ENCODE measurements around the gene ABCC6. TPM values are rescaled to one million over a fixed set of nuclear protein-coding genes. Genes with fewer than 3 reads are reported as not detected.
"Not testable (repeated sequence)": the region's sequence is repeated elsewhere in the genome, so short reads cannot be mapped to it uniquely, and the experiment has no call there.

ABCC6 gene
- total RNA-seq, 1 experiment from 2014 or later = 0.52 TPM

GRCh38 chr16:16112450-16113053 lies 110.7 kb downstream of the ABCC6 start:
- DNase-seq (ENCODE audit: low read depth) = no peak

GRCh38 chr16:16111639-16112038 lies 111.7 kb downstream of the ABCC6 start:
- no peak for DNase-seq (ENCODE audit: low read depth)

GRCh38 chr16:16110111-16110490 lies 113.2 kb downstream of the ABCC6 start:
- no peak for DNase-seq (ENCODE audit: low read depth)

- DNase-seq (ENCODE audit: low read depth) = no peak
Observed at GRCh38 chr16:16109453-16110110, 113.7 kb downstream of the ABCC6 start.

GRCh38 chr16:16108759-16109158 lies 114.5 kb downstream of the ABCC6 start:
- DNase-seq (ENCODE audit: low read depth) = no peak

GRCh38 chr16:16107839-16108238 lies 115.5 kb downstream of the ABCC6 start:
- no peak for DNase-seq (ENCODE audit: low read depth)

GRCh38 chr16:16106466-16106865 lies 116.8 kb downstream of the ABCC6 start:
- DNase-seq (ENCODE audit: low read depth) = no peak

- no peak for DNase-seq (ENCODE audit: low read depth)
Observed at GRCh38 chr16:16105646-16106045, 117.6 kb downstream of the ABCC6 start.

- DNase-seq (ENCODE audit: low read depth) = not testable (repeated sequence)
Observed at GRCh38 chr16:16104804-16105141, 118.5 kb downstream of the ABCC6 start.

- DNase-seq (ENCODE audit: low read depth) = not testable (repeated sequence)
Observed at GRCh38 chr16:16104132-16104803, 119.0 kb downstream of the ABCC6 start.

- DNase-seq (ENCODE audit: low read depth) = no peak
Observed at GRCh38 chr16:16102738-16103137, 120.6 kb downstream of the ABCC6 start.

GRCh38 chr16:16101585-16101984 lies 121.7 kb downstream of the ABCC6 start:
- no peak for DNase-seq (ENCODE audit: low read depth)

- DNase-seq (ENCODE audit: low read depth) = no peak
Observed at GRCh38 chr16:16100631-16101030, 122.7 kb downstream of the ABCC6 start.

GRCh38 chr16:16099320-16099719 lies 124.0 kb downstream of the ABCC6 start:
- no peak for DNase-seq (ENCODE audit: low read depth)

Other genes starting within 250 kb of the ABCC6 start
- gene NOMO3, start 9.0 kb upstream of the ABCC6 start, total RNA-seq (2014; rRNA removed) = 26.0 and 39.3 TPM in 2 replicates
- gene NPIPA7, start 155.6 kb upstream of the ABCC6 start, total RNA-seq (2014; rRNA removed) = 1.1 and 13.0 TPM in 2 replicates